ENCODE data around the gene SLC32A1.

SLC32A1 gene

DNA sequence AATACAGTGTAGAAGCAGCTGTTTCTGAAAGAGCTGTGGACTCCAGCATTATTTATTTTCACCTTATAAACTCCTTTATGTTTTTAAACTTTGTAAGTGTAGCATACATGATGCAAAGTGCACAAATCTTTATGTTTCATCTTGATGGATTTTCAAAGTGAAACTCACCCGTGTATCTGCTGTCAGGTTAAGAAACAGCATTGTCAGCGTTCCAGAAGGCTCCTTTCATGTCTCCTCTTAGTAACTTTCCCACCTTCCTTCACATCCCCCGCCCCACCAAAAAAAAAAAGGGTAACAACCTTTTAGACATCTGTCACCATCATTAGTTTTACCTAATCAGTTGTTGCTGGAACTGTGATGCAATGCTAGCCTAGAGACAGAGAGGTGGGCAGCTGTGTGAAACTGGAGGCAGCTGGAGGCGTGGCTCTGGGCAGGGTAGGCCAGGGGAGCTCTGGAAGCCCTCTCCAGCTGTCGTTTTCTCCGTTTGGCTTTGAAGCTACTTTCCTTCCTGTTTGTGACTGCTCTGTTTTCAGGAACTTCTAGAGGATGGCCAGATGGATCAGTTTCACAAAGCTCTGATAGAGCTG lies 31.1 kb downstream of the SLC32A1 start:
- no peak for DNase-seq

DNA sequence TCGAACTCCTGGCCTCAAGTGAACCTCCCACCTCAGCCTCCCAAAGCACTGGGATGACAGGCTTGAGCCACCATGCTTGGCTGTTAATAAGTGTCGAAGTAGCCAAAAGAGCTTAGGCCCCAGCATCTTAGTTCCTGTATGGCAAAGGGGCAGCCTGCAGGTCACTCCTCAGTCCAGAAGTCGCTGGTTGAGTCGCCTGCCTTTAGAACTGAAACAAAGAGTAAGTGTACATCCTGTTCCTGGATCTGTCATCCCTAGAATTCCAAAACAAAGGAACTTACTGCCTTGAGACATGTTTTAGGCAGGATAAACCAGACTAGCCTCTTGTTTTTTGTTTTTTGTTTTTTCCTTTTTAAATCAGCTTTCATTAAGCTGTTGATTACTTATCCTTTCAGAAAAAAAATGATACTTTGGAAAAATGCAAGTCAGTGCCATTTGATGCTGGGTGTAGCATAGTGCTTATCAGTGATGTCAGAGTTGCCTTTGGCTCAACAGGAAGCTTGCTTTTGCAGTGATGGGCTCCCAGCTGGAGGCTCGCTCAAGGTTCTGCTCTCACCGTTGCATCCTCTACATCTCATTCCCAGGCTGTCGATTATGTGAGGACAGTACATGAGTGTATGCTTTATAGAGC lies 33.0 kb downstream of the SLC32A1 start:
- no peak for DNase-seq

DNA sequence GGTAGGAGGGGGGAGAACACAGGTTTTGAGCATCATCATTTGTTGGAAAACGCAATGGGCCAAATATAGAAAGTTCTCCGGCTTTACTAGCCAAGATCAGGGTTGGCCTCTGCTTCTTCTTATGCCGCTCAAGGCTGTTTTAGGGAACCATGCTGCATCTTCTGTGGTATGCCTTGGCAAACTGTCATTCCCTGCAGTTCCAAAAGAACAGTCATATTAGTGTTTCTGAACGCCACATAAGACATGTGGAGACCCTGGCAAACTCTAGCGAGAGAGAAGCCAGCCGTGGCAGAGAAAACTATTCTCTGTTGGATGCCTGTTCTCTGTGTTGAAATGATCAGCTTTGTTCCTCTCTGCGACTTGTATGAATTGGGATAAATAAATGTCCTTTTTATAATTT lies 34.8 kb downstream of the SLC32A1 start:
- DNase-seq: no peak

DNA sequence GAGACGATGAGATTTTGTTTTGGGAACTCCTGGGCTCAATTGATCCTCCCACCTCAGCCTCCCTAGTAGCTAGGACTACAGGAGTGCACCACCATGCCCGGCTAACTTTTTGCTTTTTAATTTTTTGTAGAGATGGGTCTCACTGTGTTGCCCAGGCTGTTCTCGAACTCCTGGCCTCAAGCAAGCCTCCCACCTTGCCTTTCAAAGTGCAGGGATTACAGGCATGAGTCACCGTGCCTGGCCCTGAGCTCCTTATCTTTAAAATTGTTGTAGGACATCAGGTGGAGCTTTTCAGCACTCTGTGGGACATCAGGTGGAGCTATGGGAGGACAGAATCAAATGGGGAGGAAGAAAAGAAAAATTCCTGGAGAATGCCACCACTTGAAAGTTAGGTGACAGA lies 36.7 kb downstream of the SLC32A1 start:
- DNase-seq: no peak

DNA sequence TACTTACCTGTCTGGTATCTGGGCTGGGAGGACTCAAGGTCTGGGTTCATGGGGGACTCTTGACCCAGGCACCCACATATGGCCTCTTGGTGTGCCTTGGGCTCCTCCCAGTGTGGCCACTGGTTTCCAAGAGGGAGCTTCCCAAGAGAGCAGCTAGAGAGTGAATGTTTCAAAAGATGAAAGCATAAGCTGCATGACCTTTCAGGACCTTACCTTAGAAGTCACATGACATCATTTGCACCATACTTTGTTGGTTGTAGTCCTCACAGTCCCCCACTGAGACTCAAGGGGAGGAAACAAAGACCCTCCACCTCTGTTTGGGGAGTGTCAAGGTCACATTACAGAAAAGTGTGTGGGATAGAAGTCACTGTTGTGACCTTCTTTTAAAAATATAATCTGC lies 37.9 kb downstream of the SLC32A1 start:
- DNase-seq: no peak

DNA sequence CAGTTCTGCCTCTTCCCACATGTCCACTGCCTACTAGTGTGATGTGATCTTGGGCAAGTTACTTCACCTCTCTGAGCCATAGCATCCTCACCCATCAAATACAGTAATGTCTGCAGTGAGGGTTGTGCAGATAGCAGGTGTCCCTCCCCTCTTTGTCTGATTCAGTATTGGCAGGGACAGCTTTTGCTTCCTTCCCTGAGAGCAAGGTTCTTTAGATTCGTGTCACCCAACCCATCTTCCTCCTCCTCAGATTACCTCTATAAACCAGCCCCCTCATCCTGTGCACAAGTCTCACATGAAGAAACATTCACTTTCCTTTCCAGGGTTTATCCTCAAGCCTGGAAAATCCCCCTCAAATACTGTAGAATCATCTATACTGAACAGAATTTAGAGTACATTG lies 39.3 kb downstream of the SLC32A1 start:
- no peak for DNase-seq

DNA sequence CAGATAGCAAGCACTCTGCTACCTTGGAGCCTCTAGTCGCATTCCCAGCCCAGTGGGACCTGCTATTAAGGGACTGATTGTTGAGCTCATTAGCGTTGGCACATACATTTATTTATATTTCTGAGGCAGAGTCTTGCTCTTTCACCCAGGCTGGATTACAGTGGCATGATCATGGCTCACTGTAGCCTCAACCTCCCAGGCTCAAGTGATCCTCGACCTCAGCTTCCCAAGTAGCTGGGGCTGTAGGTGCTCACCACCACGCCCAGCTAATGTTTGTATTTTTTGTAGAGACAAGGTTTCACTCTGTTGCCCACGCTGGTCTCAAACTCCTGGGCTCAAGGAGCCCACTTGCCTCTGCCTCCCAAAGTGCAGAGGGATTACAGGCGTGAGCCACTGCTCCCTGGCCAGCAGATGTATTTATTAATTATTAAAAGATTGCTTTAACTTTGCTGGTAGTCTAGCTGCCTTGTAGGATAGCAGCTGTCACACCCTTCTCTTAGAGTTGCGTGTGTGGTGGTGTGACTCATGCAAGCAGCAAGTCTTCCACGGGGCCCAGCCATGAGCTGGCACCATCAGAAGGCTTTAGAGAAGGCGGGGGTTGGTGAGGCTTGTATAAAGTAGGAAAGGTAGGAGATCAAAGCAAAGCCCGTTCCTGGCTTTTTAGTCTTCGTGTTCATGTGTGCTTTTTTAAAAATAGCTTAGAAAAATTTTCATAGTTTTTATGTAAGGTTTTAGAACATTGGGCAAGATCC lies 40.5 kb downstream of the SLC32A1 start:
- DNase-seq: no peak

DNA sequence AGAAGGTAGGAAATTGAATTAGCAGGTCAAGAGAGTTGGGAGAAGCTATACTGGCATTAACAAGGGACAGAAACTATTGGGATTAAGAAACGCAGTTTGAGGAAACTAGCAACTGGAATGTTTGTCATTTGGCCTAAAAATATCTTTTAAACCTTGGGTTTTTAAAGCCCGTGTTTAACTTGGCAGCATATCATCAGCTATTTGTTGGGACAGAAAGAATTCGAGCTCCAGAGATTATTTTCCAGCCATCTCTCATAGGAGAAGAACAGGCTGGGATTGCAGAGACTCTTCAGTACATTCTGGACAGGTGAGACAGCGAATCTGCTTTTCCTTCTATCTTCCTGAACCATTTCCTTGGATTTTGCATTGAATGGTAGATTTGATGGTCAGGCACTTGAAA lies 41.8 kb downstream of the SLC32A1 start:
- DNase-seq: no peak

DNA sequence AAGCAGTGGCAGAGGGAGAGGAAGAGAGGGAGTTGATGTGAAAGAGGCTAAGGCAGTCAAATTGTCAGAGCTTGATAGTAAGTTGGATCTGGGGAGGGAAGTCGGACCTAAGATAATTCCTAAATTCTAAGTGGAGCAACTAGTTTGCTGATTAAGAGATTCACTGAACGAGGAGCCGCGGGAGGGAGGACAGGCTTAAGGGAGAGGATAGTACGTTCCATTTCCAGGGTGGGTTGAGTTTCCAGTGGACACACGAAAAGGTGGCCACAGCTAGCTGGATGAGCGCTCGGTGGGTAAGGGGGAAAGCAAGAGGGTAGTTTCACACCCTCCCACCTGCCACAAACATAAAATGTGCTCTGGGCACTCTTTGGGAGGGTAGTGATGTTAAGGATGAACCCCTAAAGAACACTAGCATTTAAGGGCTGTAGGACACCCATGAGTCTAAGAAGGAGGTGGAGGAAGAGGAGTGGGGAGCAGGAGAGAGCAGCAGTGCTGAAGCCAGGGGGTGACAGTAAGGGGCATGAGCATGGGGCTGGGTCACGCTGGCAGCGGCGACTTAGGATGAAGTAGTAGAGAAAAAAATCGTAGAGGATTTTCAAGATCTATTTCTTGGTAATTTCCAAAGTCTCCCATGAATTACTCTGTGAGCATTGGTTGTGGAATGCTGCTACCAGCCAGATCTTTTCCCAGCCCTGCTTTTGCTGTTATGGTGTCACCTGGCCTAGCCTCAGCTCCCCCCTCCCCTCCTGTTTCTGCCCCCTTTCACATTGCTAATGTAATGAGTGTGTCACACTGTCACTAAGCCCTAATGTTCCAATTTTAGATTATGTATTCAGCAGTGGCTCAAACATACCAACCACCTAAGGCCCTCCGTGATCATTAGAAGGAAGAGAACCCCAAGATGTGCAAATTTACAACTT lies 45.4 kb downstream of the SLC32A1 start:
- no peak for DNase-seq

DNA sequence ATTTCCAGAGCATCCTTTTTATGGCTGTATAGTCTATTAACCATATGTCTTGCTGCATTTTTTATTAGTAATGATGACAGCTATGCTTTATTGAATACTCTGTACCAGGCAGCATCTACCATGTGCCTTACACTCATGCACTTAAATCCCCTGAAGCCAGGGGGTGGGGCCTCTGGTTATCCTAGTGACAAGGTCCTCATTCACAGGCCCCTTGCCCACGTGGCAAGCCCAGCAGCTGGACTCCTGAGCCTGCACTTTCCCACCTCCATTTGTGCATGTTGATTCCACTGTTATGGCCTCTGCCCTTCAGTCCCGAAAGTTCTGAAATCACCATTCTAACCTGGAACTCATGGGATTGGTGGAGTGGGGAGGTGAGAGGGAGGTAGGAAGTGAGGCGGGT lies 46.3 kb downstream of the SLC32A1 start:
- no peak for DNase-seq

DNA sequence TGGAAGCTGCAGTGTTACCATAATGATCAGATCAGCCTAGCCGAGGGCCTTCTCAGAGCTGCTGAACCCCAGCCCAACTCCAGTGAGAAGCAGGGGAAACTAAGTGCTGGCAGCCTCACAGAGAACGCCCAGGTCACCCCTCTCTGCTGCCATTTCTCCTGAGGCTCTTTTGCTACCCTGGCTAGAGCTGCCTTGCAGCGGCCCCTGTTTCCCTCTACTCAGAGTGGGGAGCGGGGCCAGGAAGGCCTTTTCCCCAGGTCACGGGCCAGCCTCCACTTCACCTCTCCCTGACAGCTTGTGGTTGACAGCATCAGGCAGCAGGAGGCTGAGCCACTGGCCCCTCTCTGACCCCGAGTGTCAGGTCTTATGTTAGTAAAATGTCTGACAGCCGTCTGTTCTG lies 46.7 kb downstream of the SLC32A1 start:
- no peak for DNase-seq

DNA sequence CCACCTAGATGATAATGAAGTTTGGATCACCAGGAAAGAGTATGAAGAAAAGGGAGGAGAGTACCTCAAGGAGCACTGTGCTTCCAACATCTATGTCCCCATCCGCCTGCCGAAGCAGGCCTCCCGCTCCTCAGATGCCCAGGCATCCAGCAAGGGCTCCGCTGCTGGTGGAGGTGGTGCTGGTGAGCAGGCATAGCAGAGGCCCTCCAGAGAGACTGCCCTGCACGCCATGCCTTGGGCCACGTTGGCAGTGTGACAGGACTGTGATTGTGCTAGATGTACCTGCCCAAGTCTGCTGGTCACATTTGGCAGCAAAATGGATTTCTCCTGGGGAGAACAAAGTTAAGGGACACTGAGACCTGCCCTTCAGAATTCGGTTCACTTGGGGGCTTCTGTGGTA lies 47.3 kb downstream of the SLC32A1 start:
- DNase-seq: no peak

DNA sequence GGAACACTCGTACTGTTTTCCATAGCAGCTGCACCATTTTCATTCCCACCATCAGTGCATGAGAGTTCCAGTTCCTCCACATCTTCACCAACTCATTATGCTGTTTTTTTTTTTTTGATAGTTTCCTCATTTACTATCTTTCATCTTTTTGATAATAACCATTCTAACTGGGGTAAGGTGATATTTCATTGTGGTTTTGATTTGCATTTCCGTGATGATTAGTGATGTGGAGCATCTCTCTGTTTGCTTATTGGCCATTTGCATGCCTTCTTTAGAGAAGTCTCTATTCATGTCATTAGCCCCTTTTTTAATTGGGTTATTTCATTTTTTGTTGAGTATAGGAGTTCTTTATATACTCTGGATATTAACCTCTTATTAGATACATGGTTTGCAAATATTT lies 49.9 kb downstream of the SLC32A1 start:
- DNase-seq: peak; percentile 34 to 48

DNA sequence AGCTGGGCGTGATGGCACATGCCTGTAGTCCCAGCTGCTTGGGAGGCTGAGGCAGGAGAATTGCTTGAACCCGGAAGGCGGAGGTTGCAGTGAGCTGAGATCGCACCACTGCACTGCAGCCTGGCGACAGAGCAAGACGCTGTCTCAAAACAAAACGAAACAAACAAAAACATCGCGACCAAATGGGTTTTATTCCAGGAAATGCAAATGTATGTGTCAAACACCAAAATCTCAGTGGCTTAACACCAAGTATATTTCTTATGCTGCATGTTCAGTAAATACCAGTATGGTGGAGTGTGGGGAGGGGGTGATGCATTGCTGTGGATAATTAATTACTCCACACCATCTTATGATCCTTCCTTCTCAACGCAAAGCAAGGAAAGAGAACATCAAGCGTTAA lies 52.1 kb downstream of the SLC32A1 start:
- no peak for DNase-seq
